ENCODE results near the gene ZNF76.
A peak's percentile ranks its signal among the peaks of the same experiment; 100 is the strongest.
"Not testable (repeated sequence)": the region's sequence is repeated elsewhere in the genome, so short reads cannot be mapped to it uniquely, and the experiment has no call there.

ZNF76 gene

GRCh38 chr6:35299674-35300073, 40.1 kb downstream of the ZNF76 start:
- DNase-seq (ENCODE audit: low read depth in 2 of 2) = no peak

- DNase-seq (ENCODE audit: low read depth in 2 of 2) = no peak
These were observed 41.3 kb downstream of the ZNF76 start for GRCh38 chr6:35300848-35301247.

- peak; percentile 87 to 88 for DNase-seq (ENCODE audit: low read depth in 2 of 2)
These were observed 43.2 kb downstream of the ZNF76 start for GRCh38 chr6:35302604-35303241.

- no peak for DNase-seq (ENCODE audit: low read depth in 2 of 2)
These were observed 44.8 kb downstream of the ZNF76 start for GRCh38 chr6:35304299-35304698.

- no peak for DNase-seq (ENCODE audit: low read depth in 2 of 2)
These were observed 45.6 kb downstream of the ZNF76 start for GRCh38 chr6:35305117-35305516.

GRCh38 chr6:35307138-35307537, 47.6 kb downstream of the ZNF76 start:
- DNase-seq (ENCODE audit: low read depth in 2 of 2) = not testable (repeated sequence)

- not testable (repeated sequence) for DNase-seq (ENCODE audit: low read depth in 2 of 2)
These were observed 49.0 kb downstream of the ZNF76 start for GRCh38 chr6:35308543-35308942.

GRCh38 chr6:35309611-35310264, 50.2 kb downstream of the ZNF76 start:
- no peak for DNase-seq (ENCODE audit: low read depth in 2 of 2)

GRCh38 chr6:35310265-35310831, 50.8 kb downstream of the ZNF76 start:
- no peak for DNase-seq (ENCODE audit: low read depth in 2 of 2)

- DNase-seq (ENCODE audit: low read depth in 2 of 2) = no peak
These were observed 52.0 kb downstream of the ZNF76 start for GRCh38 chr6:35311390-35312075.

- no peak for DNase-seq (ENCODE audit: low read depth in 2 of 2)
These were observed 52.7 kb downstream of the ZNF76 start for GRCh38 chr6:35312076-35312800.

GRCh38 chr6:35312807-35313206, 53.3 kb downstream of the ZNF76 start:
- no peak for DNase-seq (ENCODE audit: low read depth in 2 of 2)

GRCh38 chr6:35317483-35318195, 58.1 kb downstream of the ZNF76 start:
- DNase-seq (ENCODE audit: low read depth in 2 of 2) = no peak

- no peak for DNase-seq (ENCODE audit: low read depth in 2 of 2)
These were observed 58.9 kb downstream of the ZNF76 start for GRCh38 chr6:35318196-35319171.

- no peak for DNase-seq (ENCODE audit: low read depth in 2 of 2)
These were observed 60.0 kb downstream of the ZNF76 start for GRCh38 chr6:35319346-35320030.

GRCh38 chr6:35320031-35320410, 60.5 kb downstream of the ZNF76 start:
- DNase-seq (ENCODE audit: low read depth in 2 of 2) = no peak

GRCh38 chr6:35321091-35321490, 61.6 kb downstream of the ZNF76 start:
- no peak for DNase-seq (ENCODE audit: low read depth in 2 of 2)

GRCh38 chr6:35327349-35328027, 68.0 kb downstream of the ZNF76 start:
- peak; percentile 52 to 64 for DNase-seq (ENCODE audit: low read depth in 2 of 2)

- DNase-seq (ENCODE audit: low read depth in 2 of 2) = no peak
These were observed 68.7 kb downstream of the ZNF76 start for GRCh38 chr6:35328108-35328723.
